Activated CD4-positive, alpha-beta T cell treated with anti-CD3 and anti-CD28 coated beads, Interleukin-2, amount 10 ng/mL, durations not matched to agents 7 days and 5 days (primary cell): ENCODE data around the gene USPL1. TPM values are rescaled to one million over a fixed set of nuclear protein-coding genes. Genes with fewer than 3 reads are reported as not detected.

Source experiments
- CTCF ChIA-PET: fragments of 350-600 bp; sonication (Branson Sonifier 250); formaldehyde crosslinking; loops from one replicate; lab custom pipeline; 2021; ENCODE audit warnings: antibody characterized with exemption; lab: Charles Lee
- POLR2A ChIA-PET: fragments of 350-600 bp; sonication (Branson Sonifier 250); formaldehyde crosslinking; loops from one replicate; lab custom pipeline; 2021; ENCODE audit warnings: antibody characterized with exemption; lab: Charles Lee
- DNase-seq: peaks from one replicate; pipeline ENCODE4 v3.0.0-alpha.2; 2020
- H3K27ac Mint-ChIP-seq: one replicate; pipeline ENCODE4 v1.8.0; 2021; ENCODE audit warnings: mild to moderate bottlenecking, moderate library complexity, mixed read lengths
- H3K27me3 Mint-ChIP-seq: one replicate; pipeline ENCODE4 v1.8.0; 2021; ENCODE audit warnings: mixed read lengths
- H3K36me3 Mint-ChIP-seq: one replicate; pipeline ENCODE4 v1.8.0; 2021; ENCODE audit warnings: low read depth, mixed read lengths
- H3K4me1 Mint-ChIP-seq: one replicate; pipeline ENCODE4 v1.8.0; 2021; ENCODE audit warnings: mixed read lengths
- H3K4me3 Mint-ChIP-seq: one replicate; pipeline ENCODE4 v1.8.0; 2021; ENCODE audit warnings: mild to moderate bottlenecking, moderate library complexity, mixed read lengths
- H3K9me3 Mint-ChIP-seq: one replicate; pipeline ENCODE4 v1.8.0; 2021; ENCODE audit warnings: mixed read lengths
- total RNA-seq, 2 experiments: library from RNA; stranded (reverse); gene quantifications; one replicate each; pipeline ENCODE4 v1.2.3, GENCODE V29; 2021

USPL1 gene
- total RNA-seq, 2 experiments from 2014 or later: 18.8 to 19.7 TPM

DNA sequence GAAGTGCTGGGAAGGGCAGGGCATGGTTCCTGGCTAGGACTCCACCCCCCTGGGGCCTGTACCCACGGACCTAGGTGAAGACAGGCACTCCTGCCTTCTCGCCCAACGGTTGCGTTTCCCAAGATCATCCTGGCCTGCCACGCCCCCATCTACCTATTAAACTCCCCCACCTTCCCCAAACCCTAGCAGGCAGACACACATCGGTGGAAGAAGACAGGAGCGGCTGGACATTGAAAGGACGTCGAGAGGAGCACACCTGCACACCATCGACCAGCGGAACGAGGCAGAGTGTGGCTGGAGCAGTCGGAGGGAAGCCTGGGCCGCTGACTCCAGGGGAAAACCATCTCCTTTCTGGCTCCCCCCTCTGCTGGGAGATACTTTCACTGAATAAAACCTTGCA lies 72.0 kb downstream of the USPL1 start:
- POLR2A ChIA-PET: no interaction called here
- Mint-ChIP-seq H3K4me1 (peaks cover 12% of the 10 kb centered on the region), H3K36me3 (no peaks in the 10 kb centered on the region), H3K27ac (peak overlapping the region; percentile 86), H3K4me3 (no peak overlapping the region), H3K27me3 (peaks cover 28% of the 10 kb centered on the region), H3K9me3 (no peaks in the 10 kb centered on the region)
- CTCF ChIA-PET: interaction anchor here (1.0 to 1.2 kb wide), 2 partner anchors 14 to 167 kb away, joined by 3 to 4 read pairs; no protein-coding TSS in a partner anchor
- no peak for DNase-seq

DNA sequence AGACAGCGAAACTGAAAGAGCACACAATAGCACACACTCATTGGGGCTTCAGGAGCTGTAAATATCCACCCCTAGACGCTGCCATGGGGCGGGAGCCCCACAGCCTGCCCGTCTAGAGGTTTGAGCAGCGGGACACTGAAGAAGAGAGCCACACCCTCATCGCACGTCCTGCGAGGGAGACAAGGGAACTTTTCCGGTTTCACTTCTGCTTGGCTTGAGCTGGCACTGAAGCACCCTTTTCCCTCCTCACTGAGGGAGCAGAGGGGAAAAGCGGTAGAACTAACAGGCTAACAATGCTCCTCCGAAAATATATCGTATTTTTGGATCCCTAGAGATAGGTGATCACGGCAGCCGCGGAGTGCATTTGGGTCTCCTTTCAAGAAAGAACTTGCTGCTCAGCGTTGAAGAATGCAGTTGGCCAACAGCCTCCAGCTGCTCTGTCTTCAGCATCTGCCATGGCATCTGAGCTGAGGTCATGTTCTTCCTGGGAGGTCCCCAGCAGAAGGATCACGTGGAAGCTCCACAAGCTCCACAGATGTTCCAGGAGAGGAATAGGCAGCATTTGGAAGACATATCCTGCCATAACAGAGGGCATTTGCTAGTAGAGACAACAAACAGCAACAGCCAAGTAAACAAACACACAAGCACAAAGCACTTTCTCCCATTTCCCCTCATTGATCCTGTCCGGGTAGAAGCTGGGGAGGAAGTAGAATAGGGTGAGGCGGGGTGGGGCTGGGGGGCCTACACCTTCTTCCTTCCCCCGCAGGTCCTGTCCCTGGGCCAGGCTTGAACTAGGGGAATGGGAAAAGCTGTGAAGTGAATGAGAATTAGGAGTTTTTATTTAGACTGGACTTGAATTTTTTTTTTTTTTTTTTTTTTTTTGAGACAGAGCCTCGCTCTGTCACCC lies 72.8 kb downstream of the USPL1 start:
- H3K9me3 Mint-ChIP-seq: no peaks in the 10 kb centered on the region
- H3K4me1 Mint-ChIP-seq: peaks cover 14% of the 10 kb centered on the region
- DNase-seq: peak; percentile 43
- H3K36me3 Mint-ChIP-seq: no peaks in the 10 kb centered on the region
- peaks cover 31% of the 10 kb centered on the region for H3K27me3 Mint-ChIP-seq
- H3K27ac Mint-ChIP-seq: peak overlapping the region; percentile 86
- peak overlapping the region; percentile 45 for H3K4me3 Mint-ChIP-seq
- CTCF ChIA-PET: interaction anchor here (0.6 to 1.2 kb wide), 7 partner anchors 15 to 644 kb away, joined by 3 to 5 read pairs (median 3); no protein-coding TSS in a partner anchor
- POLR2A ChIA-PET: no interaction called here

DNA sequence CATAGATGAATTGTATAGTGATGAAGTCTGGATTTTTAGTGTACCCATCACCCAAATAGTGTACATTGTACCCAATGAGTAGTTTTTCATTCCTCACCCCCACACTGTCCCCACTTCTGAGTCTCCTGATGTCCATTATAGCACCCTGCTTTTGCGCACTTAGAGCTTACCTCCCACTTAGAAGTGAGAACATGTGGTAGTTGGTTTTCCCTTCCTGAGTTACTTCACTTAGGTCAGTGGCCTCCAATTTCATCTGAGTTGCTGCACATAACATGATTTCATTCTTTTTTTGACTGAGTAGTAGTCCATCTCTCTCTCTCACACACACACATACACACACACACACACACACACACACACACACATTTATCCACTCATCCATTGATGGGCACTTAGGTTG lies 74.4 kb downstream of the USPL1 start:
- ChIA-PET CTCF (interaction anchor here (1.0 kb wide), 1 partner anchor 16 kb away, joined by 4 read pairs; no protein-coding TSS in a partner anchor), POLR2A (no interaction called here)
- peaks cover 30% of the 10 kb centered on the region for H3K4me1 Mint-ChIP-seq

DNA sequence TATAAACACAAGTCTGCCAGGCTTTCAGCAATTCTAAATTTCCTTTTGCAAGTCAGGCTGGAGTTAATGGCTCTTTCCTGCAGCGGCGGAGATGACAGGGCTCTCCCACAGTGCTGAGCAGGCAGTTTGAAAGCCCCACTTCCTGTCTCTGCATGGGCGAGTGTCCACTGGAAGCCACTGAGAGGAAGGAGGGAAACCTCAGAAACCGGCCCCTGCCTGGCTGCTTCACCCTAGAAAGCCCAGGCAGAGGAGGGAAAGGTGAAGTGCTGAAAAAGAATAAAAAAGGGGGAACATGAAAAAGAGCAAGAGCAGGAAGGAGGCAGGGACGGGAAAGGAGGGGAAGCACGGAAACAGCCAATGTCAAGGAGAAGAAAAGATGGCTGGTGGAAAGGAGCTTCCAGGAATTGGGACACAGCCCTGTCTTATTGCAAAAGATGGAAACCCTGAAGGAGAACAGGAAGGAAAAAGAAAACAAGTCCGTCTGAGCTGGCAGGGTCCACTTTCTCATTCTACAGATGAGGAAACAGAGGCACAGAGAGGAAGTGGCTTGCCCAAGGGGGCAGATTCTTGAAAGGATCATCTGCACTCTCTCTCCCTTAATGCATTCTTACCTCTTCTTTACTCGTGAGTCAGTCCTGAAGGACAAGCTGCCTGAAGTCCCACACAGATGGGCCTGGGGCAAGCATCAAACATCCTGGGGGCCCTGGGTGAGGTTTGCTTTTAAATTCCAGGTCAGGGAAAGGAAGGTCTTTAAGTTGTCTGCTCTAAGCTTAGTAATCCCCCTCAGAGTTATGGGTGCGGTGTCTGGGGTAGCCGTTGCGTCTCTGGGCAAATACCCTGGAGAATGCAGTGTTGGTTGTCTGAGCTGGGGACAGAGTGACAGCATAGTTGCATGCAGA lies 78.8 kb downstream of the USPL1 start:
- H3K4me3 Mint-ChIP-seq: no peak overlapping the region
- CTCF ChIA-PET: interaction anchor here (0.9 to 1.7 kb wide), 3 partner anchors 9 to 169 kb away, joined by 3 to 4 read pairs (median 3); no protein-coding TSS in a partner anchor
- H3K27ac Mint-ChIP-seq: peak overlapping the region; percentile 6
- no peaks in the 10 kb centered on the region for H3K9me3 Mint-ChIP-seq
- DNase-seq: no peak
- H3K4me1 Mint-ChIP-seq: peaks cover 28% of the 10 kb centered on the region
- POLR2A ChIA-PET: no interaction called here
- no peaks in the 10 kb centered on the region for H3K36me3 Mint-ChIP-seq
- H3K27me3 Mint-ChIP-seq: peaks cover 44% of the 10 kb centered on the region

More for the DNA sequence above, 74.4 kb downstream of the USPL1 start:
- no peaks in the 10 kb centered on the region for H3K36me3 Mint-ChIP-seq
- no peak overlapping the region for H3K4me3 Mint-ChIP-seq
- no peaks in the 10 kb centered on the region for H3K9me3 Mint-ChIP-seq
- H3K27me3 Mint-ChIP-seq: peaks cover 33% of the 10 kb centered on the region
- no peak overlapping the region for H3K27ac Mint-ChIP-seq
- DNase-seq: no peak

DNA sequence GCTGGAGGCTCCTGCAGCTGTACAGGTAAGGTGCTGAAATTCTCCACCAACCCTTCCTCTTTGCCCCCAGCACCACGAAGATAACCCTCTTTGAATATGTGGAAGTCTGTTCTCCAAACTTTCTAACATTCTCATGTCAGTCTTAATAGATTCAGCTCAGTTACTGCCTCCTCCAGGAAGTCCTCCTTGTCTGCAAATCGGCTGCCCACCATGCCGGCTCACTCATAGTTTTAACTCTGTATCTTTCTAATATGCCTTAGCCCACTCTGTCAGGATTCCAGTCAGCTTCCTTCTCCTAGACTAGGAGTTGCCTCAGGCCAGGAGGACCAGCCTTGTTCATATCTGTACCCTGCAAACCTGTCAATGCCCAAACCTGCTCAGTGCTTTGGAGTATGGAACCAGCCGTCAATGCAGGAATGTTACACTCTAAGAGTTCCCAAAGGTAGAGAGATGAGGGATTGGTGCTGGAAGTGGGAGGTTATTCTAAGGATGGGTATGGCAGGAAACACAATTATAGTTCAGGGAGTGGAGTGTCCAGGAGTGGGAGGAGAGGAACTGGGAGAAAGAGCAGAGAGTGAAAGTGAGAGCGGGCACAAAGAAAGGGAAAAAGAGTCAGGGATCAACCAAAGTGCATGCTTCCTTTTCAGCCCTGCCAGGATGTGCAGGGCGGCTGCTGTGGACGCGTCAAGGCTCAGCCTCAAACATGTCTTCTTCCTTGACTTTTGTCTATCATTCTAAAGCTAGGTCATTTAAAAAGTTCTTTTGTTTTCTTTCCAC lies 79.6 kb downstream of the USPL1 start:
- peaks cover 28% of the 10 kb centered on the region for H3K4me1 Mint-ChIP-seq
- H3K4me3 Mint-ChIP-seq: no peak overlapping the region
- ChIA-PET CTCF (interaction anchor here (0.6 to 1.7 kb wide), 5 partner anchors 10 to 1065 kb away, joined by 3 to 4 read pairs (median 3); no protein-coding TSS in a partner anchor), POLR2A (no interaction called here)
- peaks cover 46% of the 10 kb centered on the region for H3K27me3 Mint-ChIP-seq
- no peaks in the 10 kb centered on the region for H3K9me3 Mint-ChIP-seq
- DNase-seq: no peak
- no peak overlapping the region for H3K27ac Mint-ChIP-seq
- H3K36me3 Mint-ChIP-seq: no peaks in the 10 kb centered on the region

DNA sequence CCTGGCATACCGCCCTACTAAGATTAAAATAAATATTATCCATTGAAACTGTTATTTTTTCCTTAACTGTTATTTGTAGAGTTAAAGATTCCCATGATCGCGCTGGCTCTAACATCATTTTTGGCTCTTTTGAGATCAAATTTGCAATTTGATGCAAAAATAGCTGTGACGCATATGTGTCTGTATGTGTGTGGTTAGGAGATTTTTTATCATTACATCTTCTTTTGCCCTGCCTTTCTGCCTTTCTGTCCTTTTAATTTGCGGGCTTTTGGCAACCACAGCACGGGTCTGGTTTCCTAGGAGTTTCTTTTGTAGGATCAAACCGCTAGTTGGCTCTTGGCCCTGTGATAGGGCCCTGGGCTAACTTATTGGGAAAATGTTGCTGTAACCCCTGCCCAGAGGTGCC lies 80.3 kb downstream of the USPL1 start:
- no peak overlapping the region for H3K27ac Mint-ChIP-seq
- peaks cover 29% of the 10 kb centered on the region for H3K4me1 Mint-ChIP-seq
- H3K27me3 Mint-ChIP-seq: peaks cover 46% of the 10 kb centered on the region
- ChIA-PET CTCF (interaction anchor here (0.6 to 1.7 kb wide), 3 partner anchors 66 to 1065 kb away, joined by 3 to 4 read pairs (median 3); no protein-coding TSS in a partner anchor), POLR2A (interaction anchor here (0.6 kb wide), 1 partner anchor 10 kb away, joined by 3 read pairs; no protein-coding TSS in a partner anchor)
- H3K36me3 Mint-ChIP-seq: no peaks in the 10 kb centered on the region
- H3K4me3 Mint-ChIP-seq: no peak overlapping the region
- DNase-seq: no peak
- H3K9me3 Mint-ChIP-seq: no peaks in the 10 kb centered on the region

DNA sequence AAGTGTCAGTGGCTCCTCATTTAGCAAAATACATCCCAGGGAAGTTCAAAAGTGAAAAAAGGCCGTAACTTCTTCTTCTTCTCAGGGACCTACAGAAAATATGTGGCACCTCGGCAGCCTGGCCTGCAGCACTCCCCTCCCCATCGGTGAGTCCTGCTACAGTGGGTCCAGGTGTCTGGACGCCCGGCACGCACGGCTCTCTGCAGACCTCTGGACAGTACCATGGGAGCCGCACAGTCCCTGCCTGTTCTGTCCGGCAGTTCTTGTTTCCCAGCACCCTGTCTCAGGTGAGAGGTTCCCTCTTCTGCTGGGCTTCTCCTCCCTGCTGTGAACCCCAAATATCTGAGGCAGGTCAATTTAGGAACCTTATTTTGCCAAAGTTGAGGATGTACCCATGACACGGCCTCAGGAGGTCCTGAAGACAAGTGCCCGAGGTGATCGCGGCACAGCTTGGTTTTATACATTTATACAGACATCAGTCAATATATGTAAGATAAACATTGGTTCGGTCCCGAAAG lies 80.8 kb downstream of the USPL1 start:
- Mint-ChIP-seq H3K4me1 (peaks cover 29% of the 10 kb centered on the region), H3K27me3 (peaks cover 43% of the 10 kb centered on the region), H3K9me3 (no peaks in the 10 kb centered on the region), H3K36me3 (no peaks in the 10 kb centered on the region), H3K4me3 (no peak overlapping the region), H3K27ac (no peak overlapping the region)
- ChIA-PET POLR2A (interaction anchor here (0.6 kb wide), 1 partner anchor 10 kb away, joined by 3 read pairs; no protein-coding TSS in a partner anchor), CTCF (interaction anchor here (0.8 to 1.7 kb wide), 3 partner anchors 11 to 107 kb away, joined by 3 read pairs; no protein-coding TSS in a partner anchor)
- DNase-seq: no peak

DNA sequence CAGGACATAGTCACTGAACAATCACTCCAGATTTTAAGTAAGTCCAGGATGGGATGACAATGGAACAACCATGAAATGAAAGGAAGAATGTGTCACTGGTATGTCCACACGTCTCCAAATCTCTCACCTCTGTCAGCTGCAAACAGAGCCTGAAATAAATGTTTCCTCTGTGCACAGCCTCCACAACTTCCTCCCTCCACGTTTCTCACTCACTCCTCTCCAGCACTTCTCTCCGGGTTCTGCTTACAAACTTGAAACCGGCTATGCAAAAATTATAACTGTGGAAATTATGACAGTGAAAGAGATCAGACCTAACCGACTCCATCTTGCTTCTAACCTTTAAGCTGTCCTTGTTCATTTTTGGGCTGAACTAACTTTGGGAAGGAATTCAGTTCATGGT lies 82.6 kb downstream of the USPL1 start:
- no peak for DNase-seq
- POLR2A ChIA-PET: no interaction called here
- Mint-ChIP-seq H3K27me3 (peaks cover 33% of the 10 kb centered on the region), H3K36me3 (no peaks in the 10 kb centered on the region), H3K4me3 (no peak overlapping the region), H3K4me1 (peaks cover 29% of the 10 kb centered on the region), H3K27ac (no peak overlapping the region), H3K9me3 (no peaks in the 10 kb centered on the region)
- CTCF ChIA-PET: no interaction called here

DNA sequence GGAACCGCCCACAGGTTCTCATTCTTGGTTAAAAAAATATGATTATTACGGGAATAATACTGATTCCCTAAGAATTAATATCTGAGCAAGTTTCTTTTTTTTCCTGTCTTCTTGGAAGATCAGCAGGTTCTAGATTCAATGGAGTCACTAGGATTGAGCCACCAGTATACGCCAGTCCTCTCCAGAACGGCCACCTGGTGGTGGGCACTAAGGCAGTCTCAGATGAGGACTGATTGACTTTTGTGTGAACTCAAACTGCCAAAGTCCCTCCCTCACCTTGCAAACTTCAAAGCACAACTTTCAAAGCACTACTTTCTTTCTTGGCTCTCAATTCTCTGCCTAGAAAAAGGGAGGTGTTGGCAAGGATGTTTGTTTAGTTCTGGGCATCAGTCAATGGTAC lies 84.3 kb downstream of the USPL1 start:
- Mint-ChIP-seq H3K36me3 (no peaks in the 10 kb centered on the region), H3K27me3 (peaks cover 28% of the 10 kb centered on the region), H3K4me3 (no peak overlapping the region), H3K27ac (no peak overlapping the region), H3K9me3 (no peaks in the 10 kb centered on the region), H3K4me1 (peaks cover 12% of the 10 kb centered on the region)
- no peak for DNase-seq
- POLR2A ChIA-PET: interaction anchor here (0.6 kb wide), 1 partner anchor 17 kb away, joined by 3 read pairs; no protein-coding TSS in a partner anchor
- CTCF ChIA-PET: no interaction called here

DNA sequence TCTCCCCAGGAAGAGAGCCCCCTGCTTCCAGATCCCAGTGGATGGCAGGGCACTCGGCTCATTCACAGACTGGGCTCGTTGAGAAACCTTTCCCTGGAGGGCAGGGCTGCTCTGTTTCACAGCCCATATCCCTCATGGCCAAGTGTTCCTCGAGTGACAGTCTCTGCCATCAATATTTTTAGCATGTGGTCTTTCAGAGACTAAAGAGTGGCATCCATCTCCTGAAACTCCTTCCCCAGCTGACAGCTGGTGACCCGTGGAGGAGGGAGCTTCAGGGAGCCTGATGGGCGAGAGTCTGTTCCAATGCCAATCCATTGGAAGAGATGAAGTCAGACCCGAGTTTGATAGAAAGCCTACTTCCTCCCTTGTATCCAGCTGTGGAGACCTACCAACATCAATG lies 86.9 kb downstream of the USPL1 start:
- Mint-ChIP-seq H3K4me3 (no peak overlapping the region), H3K36me3 (no peaks in the 10 kb centered on the region), H3K27me3 (peaks cover 21% of the 10 kb centered on the region), H3K27ac (no peak overlapping the region), H3K9me3 (no peaks in the 10 kb centered on the region), H3K4me1 (peaks cover 5% of the 10 kb centered on the region)
- DNase-seq: no peak
- ChIA-PET POLR2A (no interaction called here), CTCF (interaction anchor here (1.0 to 1.9 kb wide), 2 partner anchors 10 to 50 kb away, joined by 3 to 5 read pairs; no protein-coding TSS in a partner anchor)

DNA sequence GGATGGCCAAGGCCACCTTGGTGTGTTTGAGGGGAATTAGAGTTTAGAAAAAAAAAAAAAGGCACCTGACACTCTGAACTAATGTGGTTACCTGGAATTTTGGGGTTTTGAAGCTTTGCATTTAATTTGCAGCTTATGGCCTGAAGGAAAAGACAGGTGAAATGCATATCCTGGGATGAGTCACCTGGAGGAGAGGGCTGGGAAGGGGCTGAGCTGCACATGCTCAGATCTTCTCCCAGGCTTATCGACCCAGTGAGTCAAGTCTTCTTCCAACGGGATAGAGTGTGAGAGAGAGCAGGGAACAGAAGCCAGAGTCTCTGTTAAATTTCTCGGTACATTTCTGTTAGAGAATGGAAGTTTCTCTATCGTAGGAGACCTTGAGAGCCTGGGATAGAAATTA lies 88.0 kb downstream of the USPL1 start:
- Mint-ChIP-seq H3K36me3 (no peaks in the 10 kb centered on the region), H3K4me3 (no peak overlapping the region), H3K27me3 (peaks cover 17% of the 10 kb centered on the region), H3K27ac (no peak overlapping the region), H3K9me3 (no peaks in the 10 kb centered on the region), H3K4me1 (peaks cover 2% of the 10 kb centered on the region)
- CTCF ChIA-PET: interaction anchor here (1.9 kb wide), 1 partner anchor 9 kb away, joined by 5 read pairs; no protein-coding TSS in a partner anchor
- POLR2A ChIA-PET: no interaction called here
- DNase-seq: no peak
